ENCODE results near the gene CASKIN1.

Gene CASKIN1

DNA sequence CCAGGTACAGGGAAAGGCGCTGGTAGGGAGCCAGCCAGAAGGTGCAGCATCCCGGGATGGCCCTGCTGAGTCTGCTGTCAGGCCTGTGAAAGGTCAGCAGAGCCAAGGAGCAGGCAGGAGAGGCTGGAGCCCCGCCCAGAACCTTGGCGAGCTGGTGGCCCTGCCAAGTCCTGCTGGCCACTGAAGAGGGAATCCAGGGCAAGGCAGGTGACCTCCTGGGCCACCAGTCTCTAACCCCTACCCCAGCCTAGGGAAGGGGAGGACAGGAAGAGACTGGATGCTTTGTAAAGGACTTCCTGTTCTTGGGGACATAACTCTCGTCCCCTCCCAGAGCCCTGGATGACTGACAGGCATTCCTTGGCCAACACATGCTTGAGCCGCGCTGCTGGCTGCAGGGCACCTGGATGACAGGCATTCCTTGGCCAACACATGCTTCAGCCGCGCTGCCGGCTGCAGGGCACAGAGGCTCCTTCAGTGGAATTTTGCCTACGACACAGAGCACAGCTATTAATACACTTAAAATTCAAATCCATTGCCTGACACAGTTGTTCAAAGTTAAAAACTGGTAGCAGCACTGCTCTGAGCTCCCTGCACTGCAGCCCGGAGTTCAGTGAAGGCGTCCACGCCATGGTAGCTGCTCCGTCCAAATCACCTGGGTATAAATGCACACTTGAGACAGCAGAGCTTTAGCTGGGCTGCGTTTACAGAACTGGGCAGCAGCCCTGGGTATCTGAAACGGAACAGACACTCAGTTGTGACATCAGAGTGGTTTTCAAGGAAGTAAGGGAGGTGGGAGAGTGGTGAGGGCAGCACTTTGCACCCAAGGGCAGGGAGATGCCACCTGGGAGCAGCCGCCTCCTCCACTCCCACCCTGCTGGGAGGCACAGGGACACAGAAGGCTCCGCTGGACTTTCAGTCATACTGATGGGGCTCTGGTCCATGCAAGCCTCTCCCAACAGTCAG, 16.2 kb upstream of the CASKIN1 start:
- no peak for TF ChIP-seq TCF12 (IDR thresholded peaks at IDR 0.05; ENCODE audit: low read depth)
- no peak for TF ChIP-seq TAF1 (IDR thresholded peaks at IDR 0.05; ENCODE audit: low read depth)
- no peak for TF ChIP-seq RAD21 (IDR thresholded peaks at IDR 0.05; ENCODE audit: low read depth)
- no peak for TF ChIP-seq YY1 (IDR thresholded peaks at IDR 0.05; ENCODE audit: low read depth)
- no peak for TF ChIP-seq CREB1 (IDR thresholded peaks at IDR 0.05; ENCODE audit: low read depth)
- TF ChIP-seq EP300 (IDR thresholded peaks at IDR 0.05; ENCODE audit: borderline replicate concordance) = no peak
- no peak for TF ChIP-seq CEBPB (IDR thresholded peaks at IDR 0.05)
- TF ChIP-seq, protein P1, sequence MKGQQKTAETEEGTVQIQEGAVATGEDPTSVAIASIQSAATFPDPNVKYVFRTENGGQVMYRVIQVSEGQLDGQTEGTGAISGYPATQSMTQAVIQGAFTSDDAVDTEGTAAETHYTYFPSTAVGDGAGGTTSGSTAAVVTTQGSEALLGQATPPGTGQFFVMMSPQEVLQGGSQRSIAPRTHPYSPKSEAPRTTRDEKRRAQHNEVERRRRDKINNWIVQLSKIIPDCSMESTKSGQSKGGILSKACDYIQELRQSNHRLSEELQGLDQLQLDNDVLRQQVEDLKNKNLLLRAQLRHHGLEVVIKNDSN (IDR thresholded peaks at IDR 0.05) = no peak
- no peak for TF ChIP-seq REST (IDR thresholded peaks at IDR 0.05; ENCODE audit: low read depth)
- TF ChIP-seq EGR1 (IDR thresholded peaks at IDR 0.05) = no peak
- TF ChIP-seq NFIC (IDR thresholded peaks at IDR 0.05) = no peak

GRCh38 chr16:2211923-2212347, 15.5 kb upstream of the CASKIN1 start:
- TF ChIP-seq TCF12 (IDR thresholded peaks at IDR 0.05; ENCODE audit: low read depth) (no peak), EGR1 (IDR thresholded peaks at IDR 0.05) (no peak), TAF1 (IDR thresholded peaks at IDR 0.05; ENCODE audit: low read depth) (no peak), CEBPB (IDR thresholded peaks at IDR 0.05) (no peak), MAX (IDR thresholded peaks at IDR 0.05) (no peak)
- TF ChIP-seq, protein P1 (IDR thresholded peaks at IDR 0.05) = no peak

GRCh38 chr16:2210386-2211365, 14.3 kb upstream of the CASKIN1 start, which contains the start of gene BRICD5:
Gene BRICD5 (minus strand): TSS chr16:2210863. CDS start chr16:2210833, 30 bp downstream.
- TF ChIP-seq YY1 (IDR thresholded peaks at IDR 0.05; ENCODE audit: low read depth) = no peak
- no peak for TF ChIP-seq EGR1 (IDR thresholded peaks at IDR 0.05)
- TF ChIP-seq TEAD4 (IDR thresholded peaks at IDR 0.05) = no peak
- TF ChIP-seq RAD21 (IDR thresholded peaks at IDR 0.05; ENCODE audit: low read depth) = no peak
- no peak for TF ChIP-seq FOXM1 (IDR thresholded peaks at IDR 0.05; ENCODE audit: borderline replicate concordance, low read depth)
- TF ChIP-seq, protein P1 (IDR thresholded peaks at IDR 0.05) = no peak
- TF ChIP-seq MAX (IDR thresholded peaks at IDR 0.05) = no peak
- TF ChIP-seq EP300 (IDR thresholded peaks at IDR 0.05; ENCODE audit: borderline replicate concordance) = no peak

DNA sequence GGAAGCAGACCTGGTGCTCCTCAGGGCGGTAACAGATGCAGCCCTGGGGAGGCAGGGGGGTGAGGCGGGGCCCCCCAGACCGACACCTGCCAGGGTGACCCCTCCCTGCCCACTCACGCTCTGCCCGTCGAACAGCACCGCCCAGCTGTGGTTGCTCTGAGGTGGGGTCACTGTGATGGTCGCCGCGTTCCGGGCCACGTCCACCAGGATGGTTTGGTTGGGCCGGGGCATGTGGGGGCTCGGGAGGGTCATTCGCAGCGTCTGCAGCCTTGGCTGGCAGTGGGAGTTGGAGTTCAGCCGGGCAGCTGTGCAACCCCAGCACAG, 13.6 kb upstream of the CASKIN1 start:
- TF ChIP-seq CEBPB (IDR thresholded peaks at IDR 0.05) = no peak
- no peak for TF ChIP-seq ZBTB7A (IDR thresholded peaks at IDR 0.05; ENCODE audit: low read depth)
- no peak for TF ChIP-seq FOXM1 (IDR thresholded peaks at IDR 0.05; ENCODE audit: borderline replicate concordance, low read depth)
- TF ChIP-seq, protein P1 (IDR thresholded peaks at IDR 0.05) = no peak
- no peak for TF ChIP-seq NFIC (IDR thresholded peaks at IDR 0.05)
- no peak for TF ChIP-seq TAF1 (IDR thresholded peaks at IDR 0.05; ENCODE audit: low read depth)
- no peak for TF ChIP-seq EGR1 (IDR thresholded peaks at IDR 0.05)
- TF ChIP-seq EP300 (IDR thresholded peaks at IDR 0.05; ENCODE audit: borderline replicate concordance) = no peak
- TF ChIP-seq CREB1 (IDR thresholded peaks at IDR 0.05; ENCODE audit: low read depth) = no peak
- TF ChIP-seq YY1 (IDR thresholded peaks at IDR 0.05; ENCODE audit: low read depth) = no peak
- TF ChIP-seq TCF12 (IDR thresholded peaks at IDR 0.05; ENCODE audit: low read depth) = no peak
- TF ChIP-seq TEAD4 (IDR thresholded peaks at IDR 0.05) = no peak
- TF ChIP-seq MAX (IDR thresholded peaks at IDR 0.05) = no peak
- no peak for TF ChIP-seq REST (IDR thresholded peaks at IDR 0.05; ENCODE audit: low read depth)
- TF ChIP-seq RAD21 (IDR thresholded peaks at IDR 0.05; ENCODE audit: low read depth) = no peak

Data from Ishikawa (cell line).